ENCODE results near the gene ZGRF1.
"Not testable (repeated sequence)": the region's sequence is repeated elsewhere in the genome, so short reads cannot be mapped to it uniquely, and the experiment has no call there.

The ZGRF1 gene

DNA sequence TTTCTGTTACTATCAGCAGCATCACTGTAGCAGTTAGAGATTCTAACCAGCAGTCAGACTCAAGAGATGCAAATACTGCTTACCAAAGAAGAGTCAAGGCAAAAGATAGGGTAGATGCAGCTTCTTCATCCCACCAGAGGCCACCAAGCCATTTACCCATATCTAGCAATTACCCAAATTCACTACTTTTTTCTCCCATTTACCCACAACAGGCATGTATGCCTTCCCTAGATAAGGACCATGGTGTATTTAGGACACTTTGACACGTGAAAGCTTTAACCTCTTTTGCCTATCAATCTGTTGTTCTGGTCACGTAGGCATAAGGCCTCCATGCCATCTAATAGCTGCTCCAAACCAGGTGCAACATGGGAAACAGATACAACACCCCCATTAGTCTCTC lies 5.8 kb upstream of the ZGRF1 start:
- H3K27me3 ChIP-seq (replicated peaks; ENCODE audit: control insufficient read depth, insufficient read depth, low read length, poor library complexity, severe bottlenecking): no peaks in the 10 kb centered on the region
- H3K27ac ChIP-seq (ENCODE audit: insufficient read depth, low read length, poor library complexity, severe bottlenecking): no peak overlapping the region
- H3K4me1 ChIP-seq (ENCODE audit: control insufficient read depth, insufficient read depth, low read length, poor library complexity, severe bottlenecking): no peaks in the 10 kb centered on the region
- DNase-seq: no peak
- peaks cover 29% of the 10 kb centered on the region for H3K36me3 ChIP-seq (ENCODE audit: control insufficient read depth, insufficient read depth, low read length)
- H3K4me3 ChIP-seq (ENCODE audit: insufficient read depth, low read depth, low read length, poor library complexity, severe bottlenecking): no peak overlapping the region
- no peaks in the 10 kb centered on the region for H3K9me3 ChIP-seq (ENCODE audit: control insufficient read depth, low read length)

DNA sequence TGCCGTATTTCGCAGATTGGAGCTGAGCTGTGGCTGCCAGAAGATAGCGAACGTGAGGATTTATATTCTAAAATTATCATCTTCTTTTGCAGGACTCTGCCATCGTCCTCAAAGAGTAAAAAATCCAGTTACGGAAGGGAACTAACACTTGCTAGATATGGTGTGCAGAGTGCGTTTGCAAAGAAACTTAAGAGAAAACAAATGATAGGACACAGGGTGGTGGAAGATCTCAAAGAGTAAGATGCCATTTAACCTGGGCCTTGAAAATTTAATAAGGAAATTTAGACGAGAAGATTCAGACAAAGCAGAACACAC lies 800 bp upstream of the ZGRF1 start:
- Histone ChIP-seq H3K27ac (ENCODE audit: insufficient read depth, low read length, poor library complexity, severe bottlenecking) (peak overlapping the region; percentile 96), H3K36me3 (ENCODE audit: control insufficient read depth, insufficient read depth, low read length) (peaks cover 2% of the 10 kb centered on the region), H3K4me1 (ENCODE audit: control insufficient read depth, insufficient read depth, low read length, poor library complexity, severe bottlenecking) (peaks cover 3% of the 10 kb centered on the region), H3K9me3 (ENCODE audit: control insufficient read depth, low read length) (no peaks in the 10 kb centered on the region), H3K4me3 (ENCODE audit: insufficient read depth, low read depth, low read length, poor library complexity, severe bottlenecking) (peak overlapping the region; percentile 67), H3K27me3 (replicated peaks; ENCODE audit: control insufficient read depth, insufficient read depth, low read length, poor library complexity, severe bottlenecking) (no peaks in the 10 kb centered on the region)
- no peak for DNase-seq

DNA sequence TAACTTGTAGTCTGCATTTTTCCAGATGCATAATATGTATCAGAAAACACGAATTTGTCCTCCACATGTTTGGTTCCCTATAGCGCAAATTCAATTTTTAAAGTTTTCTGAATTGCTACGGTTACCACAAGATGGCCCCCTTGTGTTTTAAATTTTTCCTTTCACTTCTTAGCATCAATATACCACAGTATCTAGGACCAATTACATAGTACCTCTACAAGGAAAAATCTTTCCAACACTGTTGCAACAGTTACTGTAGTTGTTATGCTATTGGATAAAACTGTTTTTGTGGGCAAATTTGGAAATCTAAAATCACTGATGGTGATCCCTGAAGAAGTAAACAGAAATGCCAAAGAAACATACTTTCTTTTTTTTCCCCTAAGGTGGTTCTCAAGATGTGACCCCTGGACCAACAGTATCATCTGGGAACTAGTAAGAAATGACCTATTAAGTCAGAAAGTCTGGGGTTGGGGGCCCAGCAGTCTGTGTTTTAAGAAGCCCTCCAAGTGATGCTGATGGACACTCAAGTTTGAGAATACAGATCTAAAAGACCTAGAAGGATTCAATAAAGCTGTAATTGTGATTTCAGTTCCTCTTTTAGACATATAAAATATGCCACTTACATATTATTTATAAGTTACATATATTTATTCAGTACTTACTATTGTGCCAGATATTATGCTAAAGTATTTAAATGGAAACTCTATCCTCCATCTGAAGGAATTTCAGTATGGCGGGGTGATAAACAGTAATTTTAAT lies 3.1 kb downstream of the ZGRF1 start:
- H3K4me3 ChIP-seq (ENCODE audit: insufficient read depth, low read depth, low read length, poor library complexity, severe bottlenecking): no peak overlapping the region
- no peaks in the 10 kb centered on the region for H3K27me3 ChIP-seq (replicated peaks; ENCODE audit: control insufficient read depth, insufficient read depth, low read length, poor library complexity, severe bottlenecking)
- H3K9me3 ChIP-seq (ENCODE audit: control insufficient read depth, low read length): no peaks in the 10 kb centered on the region
- DNase-seq: no peak
- H3K4me1 ChIP-seq (ENCODE audit: control insufficient read depth, insufficient read depth, low read length, poor library complexity, severe bottlenecking): peaks cover 3% of the 10 kb centered on the region
- no peak overlapping the region for H3K27ac ChIP-seq (ENCODE audit: insufficient read depth, low read length, poor library complexity, severe bottlenecking)
- no peaks in the 10 kb centered on the region for H3K36me3 ChIP-seq (ENCODE audit: control insufficient read depth, insufficient read depth, low read length)

DNA sequence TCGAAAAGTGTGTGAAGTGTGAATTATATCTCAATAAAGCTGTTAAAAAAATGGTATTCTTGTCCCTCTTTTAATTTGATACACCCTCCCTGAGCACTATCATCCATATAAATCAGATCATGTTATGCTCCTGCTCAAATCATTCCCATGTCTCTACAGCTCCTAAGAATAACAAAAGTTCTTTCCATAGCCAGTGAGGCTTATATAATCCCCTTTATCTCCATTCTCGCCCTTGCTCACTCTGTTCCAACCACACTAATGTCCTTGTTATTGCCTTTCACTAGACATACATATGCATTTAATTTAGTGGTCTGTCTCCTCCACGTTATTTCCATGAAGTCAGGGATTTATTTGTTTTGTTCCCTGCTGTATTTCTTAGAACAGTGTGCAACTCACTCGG lies 10.5 kb downstream of the ZGRF1 start:
- Histone ChIP-seq H3K4me1 (ENCODE audit: control insufficient read depth, insufficient read depth, low read length, poor library complexity, severe bottlenecking) (no peaks in the 10 kb centered on the region), H3K36me3 (ENCODE audit: control insufficient read depth, insufficient read depth, low read length) (peaks cover 4% of the 10 kb centered on the region), H3K27ac (ENCODE audit: insufficient read depth, low read length, poor library complexity, severe bottlenecking) (no peak overlapping the region), H3K27me3 (replicated peaks; ENCODE audit: control insufficient read depth, insufficient read depth, low read length, poor library complexity, severe bottlenecking) (no peaks in the 10 kb centered on the region), H3K4me3 (ENCODE audit: insufficient read depth, low read depth, low read length, poor library complexity, severe bottlenecking) (no peak overlapping the region), H3K9me3 (ENCODE audit: control insufficient read depth, low read length) (no peaks in the 10 kb centered on the region)
- DNase-seq: no peak

DNA sequence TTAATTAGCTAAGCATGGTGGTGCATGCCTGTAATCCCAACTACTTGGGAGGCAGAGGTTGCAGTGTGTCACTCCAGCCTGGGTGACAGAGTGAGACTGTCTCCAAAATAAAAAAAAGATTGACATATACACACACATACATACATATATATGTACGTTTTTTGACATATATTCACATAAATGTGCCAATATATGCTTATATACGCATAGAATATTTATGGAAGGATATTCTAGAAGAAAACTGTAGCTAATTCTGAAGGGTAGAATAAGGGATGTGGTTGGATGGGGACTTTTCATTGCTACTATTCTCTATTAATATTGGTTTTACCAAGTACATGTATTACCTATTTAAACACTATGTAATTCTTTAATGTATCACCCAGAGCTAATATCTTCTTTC lies 19.7 kb downstream of the ZGRF1 start:
- no peak overlapping the region for H3K4me3 ChIP-seq (ENCODE audit: insufficient read depth, low read depth, low read length, poor library complexity, severe bottlenecking)
- no peak for DNase-seq

DNA sequence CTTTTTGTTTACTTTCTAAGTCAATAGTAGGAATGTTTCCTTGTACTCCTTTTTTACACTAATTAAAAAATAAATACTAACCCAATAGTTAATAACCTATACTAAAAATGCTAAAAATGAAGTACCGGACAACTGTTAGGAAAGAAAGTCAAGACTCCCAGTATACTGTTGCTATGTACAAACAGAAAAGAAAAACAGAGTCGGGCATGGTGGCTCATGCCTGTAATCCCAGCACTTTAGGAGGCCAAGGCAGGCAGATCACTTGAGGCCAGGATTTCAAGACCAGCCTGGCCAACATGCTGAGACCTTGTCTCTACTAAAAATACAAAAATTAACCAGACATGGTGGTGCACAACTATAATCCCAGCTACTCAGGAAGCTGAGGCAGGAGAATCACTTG lies 23.9 kb downstream of the ZGRF1 start:
- DNase-seq; H3K36me3 ChIP-seq (ENCODE audit: control insufficient read depth, insufficient read depth, low read length); H3K27ac ChIP-seq (ENCODE audit: insufficient read depth, low read length, poor library complexity, severe bottlenecking); H3K27me3 ChIP-seq (replicated peaks; ENCODE audit: control insufficient read depth, insufficient read depth, low read length, poor library complexity, severe bottlenecking); H3K4me3 ChIP-seq (ENCODE audit: insufficient read depth, low read depth, low read length, poor library complexity, severe bottlenecking); H3K4me1 ChIP-seq (ENCODE audit: control insufficient read depth, insufficient read depth, low read length, poor library complexity, severe bottlenecking); H3K9me3 ChIP-seq (ENCODE audit: control insufficient read depth, low read length): not testable (repeated sequence)

More for the DNA sequence above, 19.7 kb downstream of the ZGRF1 start:
- no peaks in the 10 kb centered on the region for H3K9me3 ChIP-seq (ENCODE audit: control insufficient read depth, low read length)
- no peaks in the 10 kb centered on the region for H3K36me3 ChIP-seq (ENCODE audit: control insufficient read depth, insufficient read depth, low read length)
- no peaks in the 10 kb centered on the region for H3K27me3 ChIP-seq (replicated peaks; ENCODE audit: control insufficient read depth, insufficient read depth, low read length, poor library complexity, severe bottlenecking)
- H3K27ac ChIP-seq (ENCODE audit: insufficient read depth, low read length, poor library complexity, severe bottlenecking): no peak overlapping the region
- H3K4me1 ChIP-seq (ENCODE audit: control insufficient read depth, insufficient read depth, low read length, poor library complexity, severe bottlenecking): no peaks in the 10 kb centered on the region

DNA sequence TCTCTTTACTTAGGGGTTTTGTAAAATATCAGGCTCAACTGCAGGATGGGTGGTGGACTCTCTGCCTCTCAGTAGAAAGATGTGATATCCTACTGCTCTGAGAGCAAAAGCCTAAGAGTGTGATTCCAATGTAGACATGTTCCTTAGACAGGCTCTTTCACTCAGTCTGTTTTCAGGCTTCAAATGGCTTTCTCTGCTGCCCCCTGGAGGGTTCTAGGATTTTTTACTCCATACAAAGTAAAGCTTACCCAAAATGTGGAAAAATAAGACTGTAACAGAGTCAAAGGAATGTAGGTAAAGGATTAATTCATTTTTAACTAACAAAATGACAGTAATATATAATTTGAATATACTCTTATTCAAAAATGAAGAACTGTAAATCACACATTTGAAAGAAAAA lies 32.1 kb downstream of the ZGRF1 start:
- no peaks in the 10 kb centered on the region for H3K4me1 ChIP-seq (ENCODE audit: control insufficient read depth, insufficient read depth, low read length, poor library complexity, severe bottlenecking)
- no peaks in the 10 kb centered on the region for H3K27me3 ChIP-seq (replicated peaks; ENCODE audit: control insufficient read depth, insufficient read depth, low read length, poor library complexity, severe bottlenecking)

DNA sequence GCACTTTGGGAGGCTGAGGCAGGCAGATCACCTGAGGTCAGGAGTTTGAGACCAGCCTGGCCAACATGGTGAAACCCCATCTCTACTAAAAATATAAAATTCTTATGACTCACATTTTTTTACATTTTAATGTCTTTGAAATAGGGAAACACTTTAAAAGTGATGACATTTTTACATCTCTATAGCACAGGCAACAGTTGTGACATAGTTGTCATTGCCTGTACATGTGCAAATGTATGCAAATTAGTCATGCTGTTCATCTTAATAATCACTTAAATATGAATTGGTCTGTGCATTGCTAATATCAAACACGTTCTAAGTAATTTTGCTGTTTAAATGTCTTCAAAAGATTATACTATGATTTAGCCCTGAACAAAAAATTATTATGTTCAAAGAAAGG lies 41.7 kb downstream of the ZGRF1 start:
- Histone ChIP-seq H3K9me3 (ENCODE audit: control insufficient read depth, low read length) (no peaks in the 10 kb centered on the region), H3K27me3 (replicated peaks; ENCODE audit: control insufficient read depth, insufficient read depth, low read length, poor library complexity, severe bottlenecking) (no peaks in the 10 kb centered on the region), H3K27ac (ENCODE audit: insufficient read depth, low read length, poor library complexity, severe bottlenecking) (no peak overlapping the region), H3K36me3 (ENCODE audit: control insufficient read depth, insufficient read depth, low read length) (no peaks in the 10 kb centered on the region), H3K4me3 (ENCODE audit: insufficient read depth, low read depth, low read length, poor library complexity, severe bottlenecking) (no peak overlapping the region), H3K4me1 (ENCODE audit: control insufficient read depth, insufficient read depth, low read length, poor library complexity, severe bottlenecking) (no peaks in the 10 kb centered on the region)
- DNase-seq: no peak

More for the DNA sequence above, 32.1 kb downstream of the ZGRF1 start:
- Histone ChIP-seq H3K27ac (ENCODE audit: insufficient read depth, low read length, poor library complexity, severe bottlenecking) (no peak overlapping the region), H3K36me3 (ENCODE audit: control insufficient read depth, insufficient read depth, low read length) (no peaks in the 10 kb centered on the region), H3K9me3 (ENCODE audit: control insufficient read depth, low read length) (no peaks in the 10 kb centered on the region), H3K4me3 (ENCODE audit: insufficient read depth, low read depth, low read length, poor library complexity, severe bottlenecking) (no peak overlapping the region)
- DNase-seq: peak in 1 of 3 donors; percentile 19

DNA sequence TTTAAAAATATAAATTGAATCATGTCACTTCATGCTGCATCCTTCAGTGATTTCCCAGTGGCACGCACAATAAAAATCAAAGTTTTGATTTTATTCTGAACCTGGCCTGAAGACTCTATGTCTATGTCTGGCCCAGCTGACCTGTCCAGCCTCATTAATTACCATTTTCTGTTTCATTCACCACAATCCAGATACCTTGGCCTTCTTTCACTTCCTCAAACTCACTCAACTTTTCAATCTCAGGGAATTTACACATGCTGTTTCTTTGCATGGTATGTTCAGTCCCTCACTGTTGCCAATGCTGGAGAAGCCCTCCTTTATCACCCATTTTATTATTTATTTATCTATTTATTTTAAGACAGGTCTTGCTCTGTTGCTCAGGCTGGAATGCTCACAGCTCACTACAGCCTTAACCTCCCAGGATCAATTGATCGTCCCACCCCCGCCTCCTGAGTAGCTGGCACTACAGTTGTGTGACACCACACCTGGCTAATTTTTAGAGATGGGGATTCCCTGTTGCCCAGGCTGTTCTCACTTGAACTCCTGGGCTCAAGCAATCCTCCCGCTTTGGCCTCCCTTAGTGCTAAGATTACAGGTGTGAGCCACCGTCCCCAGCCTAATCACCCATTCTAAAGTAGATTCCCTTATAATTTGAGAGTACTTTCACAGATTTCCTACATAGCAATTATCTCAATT lies 43.1 kb downstream of the ZGRF1 start:
- Histone ChIP-seq H3K27ac (ENCODE audit: insufficient read depth, low read length, poor library complexity, severe bottlenecking) (no peak overlapping the region), H3K36me3 (ENCODE audit: control insufficient read depth, insufficient read depth, low read length) (no peaks in the 10 kb centered on the region), H3K9me3 (ENCODE audit: control insufficient read depth, low read length) (no peaks in the 10 kb centered on the region), H3K4me1 (ENCODE audit: control insufficient read depth, insufficient read depth, low read length, poor library complexity, severe bottlenecking) (no peaks in the 10 kb centered on the region), H3K27me3 (replicated peaks; ENCODE audit: control insufficient read depth, insufficient read depth, low read length, poor library complexity, severe bottlenecking) (no peaks in the 10 kb centered on the region), H3K4me3 (ENCODE audit: insufficient read depth, low read depth, low read length, poor library complexity, severe bottlenecking) (no peak overlapping the region)
- DNase-seq: no peak

DNA sequence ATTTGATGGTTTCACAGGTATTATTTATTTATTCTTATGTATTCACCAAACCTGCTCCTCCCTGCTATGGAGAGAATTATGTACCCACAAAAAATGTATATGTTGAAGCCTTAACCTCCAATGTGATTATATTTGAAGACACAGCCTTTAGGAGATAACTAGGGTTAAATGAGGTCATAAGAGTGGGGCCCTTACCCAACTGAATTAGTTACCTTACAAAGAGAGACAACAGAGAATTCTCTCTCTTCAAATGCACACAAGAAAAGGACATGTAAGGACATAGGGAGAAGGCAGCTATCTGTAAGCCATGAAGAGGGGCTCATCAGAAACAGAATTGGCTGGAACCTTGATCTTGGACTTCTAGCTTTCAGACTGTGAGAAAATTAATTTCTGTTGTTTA lies 44.0 kb downstream of the ZGRF1 start:
- no peaks in the 10 kb centered on the region for H3K9me3 ChIP-seq (ENCODE audit: control insufficient read depth, low read length)
- DNase-seq: no peak
- H3K4me1 ChIP-seq (ENCODE audit: control insufficient read depth, insufficient read depth, low read length, poor library complexity, severe bottlenecking): no peaks in the 10 kb centered on the region
- no peak overlapping the region for H3K27ac ChIP-seq (ENCODE audit: insufficient read depth, low read length, poor library complexity, severe bottlenecking)
- no peaks in the 10 kb centered on the region for H3K27me3 ChIP-seq (replicated peaks; ENCODE audit: control insufficient read depth, insufficient read depth, low read length, poor library complexity, severe bottlenecking)
- no peak overlapping the region for H3K4me3 ChIP-seq (ENCODE audit: insufficient read depth, low read depth, low read length, poor library complexity, severe bottlenecking)
- no peaks in the 10 kb centered on the region for H3K36me3 ChIP-seq (ENCODE audit: control insufficient read depth, insufficient read depth, low read length)

Data from effector memory CD4-positive, alpha-beta T cell (primary cell).